Measurements from ENCODE around the gene CHRNA5.

DNA sequence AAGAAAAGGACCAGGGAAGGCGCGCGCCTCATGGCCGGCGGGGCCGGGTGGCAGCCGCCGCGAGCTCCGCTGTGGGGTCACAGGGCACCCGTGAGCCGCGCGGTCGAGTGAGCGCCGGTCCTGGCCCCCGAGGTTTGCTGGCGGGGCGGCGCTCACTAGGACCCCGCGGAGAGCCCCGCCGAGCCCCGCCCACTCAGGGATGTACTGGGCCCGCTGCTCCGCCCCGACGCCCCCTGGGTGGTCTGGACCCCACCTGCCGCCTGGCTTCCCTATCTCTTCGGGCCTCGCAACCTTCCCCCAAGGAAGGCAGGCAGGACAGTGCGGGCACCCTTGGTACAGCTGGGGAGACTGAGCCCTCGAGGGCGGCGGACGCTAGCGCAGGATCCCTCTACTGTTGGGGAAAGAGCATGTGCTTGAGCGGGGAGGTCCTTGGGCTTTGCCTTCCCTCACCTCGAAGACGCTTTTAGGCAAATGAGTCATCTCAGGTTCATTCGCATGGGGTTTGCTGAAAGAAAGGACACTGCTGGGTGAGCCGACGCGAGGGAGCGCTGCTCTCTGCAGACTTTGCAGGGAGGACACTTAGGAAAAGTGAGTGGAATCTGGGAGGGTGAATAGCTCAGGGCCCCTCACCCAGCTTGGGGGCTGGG lies 75.9 kb downstream of the CHRNA5 start, which contains the start of gene CHRNB4:
- TF ChIP-seq ELF4 (IDR thresholded peaks at IDR 0.05) (no peak), CTBP1 (IDR thresholded peaks at IDR 0.05; ENCODE audit: borderline replicate concordance) (no peak), TARDBP (IDR thresholded peaks at IDR 0.05) (no peak), SP1 (IDR thresholded peaks at IDR 0.05) (no peak), SUZ12 (IDR thresholded peaks at IDR 0.05) (no peak), FOXK2 (IDR thresholded peaks at IDR 0.05) (no peak), BHLHE40 (IDR thresholded peaks at IDR 0.05; ENCODE audit: borderline replicate concordance) (no peak), FOXA1 (IDR thresholded peaks at IDR 0.05) (no peak), HDGF (IDR thresholded peaks at IDR 0.05; ENCODE audit: borderline replicate concordance) (no peak), ZNF384 (IDR thresholded peaks at IDR 0.05) (no peak), NFRKB (IDR thresholded peaks at IDR 0.05) (no peak), FOXM1 (IDR thresholded peaks at IDR 0.05; ENCODE audit: borderline replicate concordance) (no peak), LEF1 (IDR thresholded peaks at IDR 0.05; ENCODE audit: borderline replicate concordance) (no peak)
- TF ChIP-seq, protein P1, sequence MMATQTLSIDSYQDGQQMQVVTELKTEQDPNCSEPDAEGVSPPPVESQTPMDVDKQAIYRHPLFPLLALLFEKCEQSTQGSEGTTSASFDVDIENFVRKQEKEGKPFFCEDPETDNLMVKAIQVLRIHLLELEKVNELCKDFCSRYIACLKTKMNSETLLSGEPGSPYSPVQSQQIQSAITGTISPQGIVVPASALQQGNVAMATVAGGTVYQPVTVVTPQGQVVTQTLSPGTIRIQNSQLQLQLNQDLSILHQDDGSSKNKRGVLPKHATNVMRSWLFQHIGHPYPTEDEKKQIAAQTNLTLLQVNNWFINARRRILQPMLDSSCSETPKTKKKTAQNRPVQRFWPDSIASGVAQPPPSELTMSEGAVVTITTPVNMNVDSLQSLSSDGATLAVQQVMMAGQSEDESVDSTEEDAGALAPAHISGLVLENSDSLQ (IDR thresholded peaks at IDR 0.05) = no peak
